ENCODE measurements around the gene EXOC4.
"Not testable (repeated sequence)": the region's sequence is repeated elsewhere in the genome, so short reads cannot be mapped to it uniquely, and the experiment has no call there.

EXOC4 gene

GRCh38 chr7:133888061-133888930 is 635.4 kb downstream of the EXOC4 start:
- DNase-seq: no peak
- TF ChIP-seq CTCF (IDR thresholded peaks at IDR 0.05): no peak
- Histone ChIP-seq H3K27me3 (no peaks in the 10 kb centered on the region), H3K4me3 (no peak overlapping the region), H3K27ac (no peak overlapping the region), H3K9me3 (no peaks in the 10 kb centered on the region), H3K36me3 (no peaks in the 10 kb centered on the region), H3K4me1 (no peaks in the 10 kb centered on the region)
- intact Hi-C loops (cut with DNase I; ENCODE audit: low total_unique reads): no loop called here

GRCh38 chr7:133904776-133905175 is 651.9 kb downstream of the EXOC4 start:
- Histone ChIP-seq H3K4me1 (no peaks in the 10 kb centered on the region), H3K27me3 (no peaks in the 10 kb centered on the region), H3K9me3 (no peaks in the 10 kb centered on the region), H3K4me3 (no peak overlapping the region), H3K27ac (no peak overlapping the region), H3K36me3 (no peaks in the 10 kb centered on the region)
- DNase-seq: no peak
- TF ChIP-seq CTCF (IDR thresholded peaks at IDR 0.05): no peak
- intact Hi-C loops (cut with DNase I; ENCODE audit: low total_unique reads): no loop called here

GRCh38 chr7:133906553-133906952 is 653.7 kb downstream of the EXOC4 start:
- intact Hi-C loops (cut with DNase I; ENCODE audit: low total_unique reads); H3K27me3 ChIP-seq; H3K9me3 ChIP-seq; H3K27ac ChIP-seq; H3K4me3 ChIP-seq; DNase-seq; H3K36me3 ChIP-seq; H3K4me1 ChIP-seq: not testable (repeated sequence)

GRCh38 chr7:133910761-133911160 is 657.9 kb downstream of the EXOC4 start:
- Histone ChIP-seq H3K4me3 (no peak overlapping the region), H3K4me1 (no peaks in the 10 kb centered on the region), H3K9me3 (no peaks in the 10 kb centered on the region), H3K27me3 (no peaks in the 10 kb centered on the region), H3K36me3 (no peaks in the 10 kb centered on the region), H3K27ac (no peak overlapping the region)
- no peak for DNase-seq
- intact Hi-C loops (cut with DNase I; ENCODE audit: low total_unique reads): no loop called here
- no peak for TF ChIP-seq CTCF (IDR thresholded peaks at IDR 0.05)

- Histone ChIP-seq H3K9me3 (no peaks in the 10 kb centered on the region), H3K36me3 (peaks cover 0 to 9% (median 0%) of the 10 kb centered on the region in 3 donors), H3K27ac (no peak overlapping the region), H3K4me3 (no peak overlapping the region), H3K4me1 (no peaks in the 10 kb centered on the region), H3K27me3 (no peaks in the 10 kb centered on the region)
- no peak for TF ChIP-seq CTCF (IDR thresholded peaks at IDR 0.05)
- intact Hi-C loops (cut with DNase I; ENCODE audit: low total_unique reads): no loop called here
- DNase-seq: no peak
Observed at GRCh38 chr7:133911724-133912123, 658.8 kb downstream of the EXOC4 start.

- H3K9me3 ChIP-seq: no peaks in the 10 kb centered on the region
- H3K4me1 ChIP-seq: no peaks in the 10 kb centered on the region
- intact Hi-C loops (cut with DNase I; ENCODE audit: low total_unique reads): no loop called here
- no peak overlapping the region for H3K4me3 ChIP-seq
- H3K27ac ChIP-seq: no peak overlapping the region
- no peak for DNase-seq
- peaks cover 0 to 23% (median 10%) of the 10 kb centered on the region in 3 donors for H3K36me3 ChIP-seq
- TF ChIP-seq CTCF (IDR thresholded peaks at IDR 0.05): no peak
- H3K27me3 ChIP-seq: no peaks in the 10 kb centered on the region
Observed at GRCh38 chr7:133912916-133913697, 660.2 kb downstream of the EXOC4 start.
